Upper lobe of left lung (tissue), 6 donors: ENCODE data around the gene NUP210L. TPM values are rescaled to one million over a fixed set of nuclear protein-coding genes. Genes with fewer than 3 reads are reported as not detected.
A peak's percentile ranks its signal among the peaks of the same experiment; 100 is the strongest.

Source experiments
- ATAC-seq, 2 donors: fragments of 200-7000 bp; cut with Tn5 transposase; one replicate each; pipeline ENCODE4 v1.9.1; 2022; ENCODE audit warnings: mild to moderate bottlenecking in 2 of 2, moderate library complexity in 2 of 2; ENCODE audit not compliant: low FRiP score in 2 of 2
- DNase-seq, 2 donors: peaks; one replicate each; pipeline ENCODE4 v3.0.0-alpha.2; 2019 to 2020
- H3K27ac ChIP-seq, 4 donors: fragments of 200-600 bp; sonication (generic); one replicate each; pipeline ENCODE4 v1.5.1; 2016 to 2019
- H3K27me3 ChIP-seq, 4 donors: fragments of 200-600 bp; sonication (generic); one replicate each; pipeline ENCODE4 v1.5.1; 2017 to 2019
- H3K36me3 ChIP-seq, 4 donors: fragments of 200-600 bp; sonication (generic); one replicate each; pipeline ENCODE4 v1.5.1; 2016 to 2019
- H3K4me1 ChIP-seq, 4 donors: fragments of 200-600 bp; sonication (generic); one replicate each; pipeline ENCODE4 v1.5.1; 2018 to 2019
- H3K4me3 ChIP-seq, 4 donors: fragments of 200-600 bp; sonication (generic); one replicate each; pipeline ENCODE4 v1.5.1; 2017 to 2019; ENCODE audit warnings: mild to moderate bottlenecking in 2 of 4, moderate library complexity in 1 of 4
- H3K9me3 ChIP-seq, 4 donors: fragments of 200-600 bp; sonication (generic); one replicate each; pipeline ENCODE4 v1.5.1; 2018 to 2019
- CTCF ChIP-seq, 6 experiments: fragments of 450-650 bp in 4 of 6; fragments of 200-600 bp in 2 of 6; sonication (generic) in 2 of 6; IDR thresholded peaks; one replicate each; pipeline ENCODE4 v1.5.1; 2016 to 2019; ENCODE audit warnings: antibody characterized with exemption in 6 of 6
- EP300 ChIP-seq, 4 donors: sonication (generic); formaldehyde crosslinking; IDR thresholded peaks; one replicate each; pipeline ENCODE4 v1.5.1; 2017; ENCODE audit warnings: antibody characterized with exemption in 4 of 4, control low read depth in 2 of 4
- POLR2A ChIP-seq, 4 donors: fragments of 450-650 bp; IDR thresholded peaks; one replicate each; pipeline ENCODE4 v1.5.1; 2016 to 2017; ENCODE audit warnings: antibody characterized with exemption in 4 of 4, mild to moderate bottlenecking in 2 of 4
- POLR2AphosphoS5 ChIP-seq, 2 donors: sonication (generic); formaldehyde crosslinking; IDR thresholded peaks; one replicate each; pipeline ENCODE4 v1.5.1; 2017; ENCODE audit warnings: antibody characterized with exemption in 2 of 2
- WGBS, 2 donors: methylation state at CpG; one replicate each; pipeline ENCODE4 v1.1.5; 2017 to 2018; 5-methylcytosine and 5-hydroxymethylcytosine counted together
- total RNA-seq, 6 donors: library from RNA; depleted of rRNA in 4 of 6; stranded (reverse); fragments of >200 nt in 4 of 6; gene quantifications; one replicate each; pipeline versions ENCODE4 v1.1.0 to v1.2.1, GENCODE V29; 2016 to 2021
- donor health status: DM: no; HTN: no; CAD: no; lungs with moderate emphysema.
- donor health status: DM: no; HTN: yes; CAD: no; lungs with severe emphysema.

NUP210L gene
- total RNA-seq, 6 donors from 2014 or later, result 0.11 to 0.91 (median 0.30) TPM; not detected in 2

- no peaks in the 10 kb centered on the region for H3K36me3 ChIP-seq
- H3K27ac ChIP-seq, result peak within 1 kb of the TSS; percentile 81 to 97 (median 86)
- peak; percentile 93 to 95 for ATAC-seq
- DNase-seq, result peak; percentile 93 to 96
- no peaks in the 10 kb centered on the region for H3K27me3 ChIP-seq
- peak within 1 kb of the TSS; percentile 27 to 62 (median 57) for H3K4me3 ChIP-seq
- H3K4me1 ChIP-seq, result peaks cover 37 to 55% (median 40%) of the 10 kb centered on the region in 4 donors
- no peaks in the 10 kb centered on the region for H3K9me3 ChIP-seq
- 0 to 1% methylated on average over 41 to 45 of the region's 60 CpGs for WGBS, 2 donors
- TF ChIP-seq EP300 (IDR thresholded peaks at IDR 0.05), result peak in 1 of 4 donors; percentile 23
- peak; percentile 23 to 52 (median 42) for TF ChIP-seq CTCF (IDR thresholded peaks at IDR 0.05)
- TF ChIP-seq POLR2A (IDR thresholded peaks at IDR 0.05), result peak in 3 of 4 donors; percentile 83 to 88 (median 86)
- peak; percentile 78 to 97 for TF ChIP-seq POLR2AphosphoS5 (IDR thresholded peaks at IDR 0.05)
These were observed 187.5 kb downstream of the NUP210L start, which contains the start of gene CREB3L4 for GRCh38 chr1:153967107-153967999. TSS of gene CREB3L4 (plus strand) at chr1:153967902. CDS start at chr1:153968526, 624 bp downstream.

- ATAC-seq, result no peak
- H3K4me1 ChIP-seq, result peaks cover 60 to 85% (median 65%) of the 10 kb centered on the region in 4 donors
- no peaks in the 10 kb centered on the region for H3K27me3 ChIP-seq
- H3K27ac ChIP-seq, result peak overlapping the region; percentile 94 to 98 (median 97)
- peak overlapping the region; percentile 56 to 75 (median 68) for H3K4me3 ChIP-seq
- TF ChIP-seq CTCF (IDR thresholded peaks at IDR 0.05), result no peak
- TF ChIP-seq POLR2AphosphoS5 (IDR thresholded peaks at IDR 0.05), result no peak
- TF ChIP-seq POLR2A (IDR thresholded peaks at IDR 0.05), result peak in 1 of 4 donors; percentile 10
- no peak for TF ChIP-seq EP300 (IDR thresholded peaks at IDR 0.05)
- 0 to 4% methylated on average over 17 to 22 of the region's 22 CpGs for WGBS, 2 donors
- no peaks in the 10 kb centered on the region for H3K9me3 ChIP-seq
- peaks cover 0 to 28% (median 11%) of the 10 kb centered on the region in 4 donors for H3K36me3 ChIP-seq
- DNase-seq, result peak; percentile 56 to 86
These were observed 191.0 kb downstream of the NUP210L start for GRCh38 chr1:153963850-153964331.

GRCh38 chr1:153963030-153963849 lies 191.6 kb downstream of the NUP210L start, which contains the start of gene SLC39A1:
TSS of gene SLC39A1 (minus strand) at chr1:153963537. CDS start at chr1:153962715, 822 bp downstream.
- peak; percentile 95 to 99 for DNase-seq
- Histone ChIP-seq H3K27me3 (no peaks in the 10 kb centered on the region), H3K4me1 (peaks cover 57 to 81% (median 63%) of the 10 kb centered on the region in 4 donors), H3K4me3 (peak within 1 kb of the TSS; percentile 56 to 75 (median 68)), H3K9me3 (no peaks in the 10 kb centered on the region), H3K27ac (peak within 1 kb of the TSS; percentile 94 to 98 (median 97)), H3K36me3 (peaks cover 0 to 28% (median 11%) of the 10 kb centered on the region in 4 donors)
- TF ChIP-seq CTCF (IDR thresholded peaks at IDR 0.05), result no peak
- peak; percentile 84 to 90 for TF ChIP-seq POLR2AphosphoS5 (IDR thresholded peaks at IDR 0.05)
- TF ChIP-seq EP300 (IDR thresholded peaks at IDR 0.05), result no peak
- TF ChIP-seq POLR2A (IDR thresholded peaks at IDR 0.05), result peak in 3 of 4 donors; percentile 68 to 91 (median 83)
- WGBS, 2 donors, result 1% methylated on average over 32 to 37 of the region's 54 CpGs
- ATAC-seq, result peak; percentile 90 to 94
